ENCODE data around the gene STXBP5. TPM values are rescaled to one million over a fixed set of nuclear protein-coding genes. Genes with fewer than 3 reads are reported as not detected.

The STXBP5 gene
- total RNA-seq, 1 experiment from 2014 or later = 17.9 TPM

GRCh38 chr6:147194652-147195411 lies 9.4 kb upstream of the STXBP5 start:
- Histone ChIP-seq H3K4me1 (no peaks in the 10 kb centered on the region), H3K4me3 (ENCODE audit: low read depth, low read length) (no peak overlapping the region), H3K9me3 (no peaks in the 10 kb centered on the region), H3K36me3 (ENCODE audit: control insufficient read depth, insufficient read depth, low read length) (no peaks in the 10 kb centered on the region), H3K27me3 (replicated peaks; ENCODE audit: control insufficient read depth, insufficient read depth, low read length) (no peaks in the 10 kb centered on the region)
- POLR2A ChIA-PET = no interaction called here
- intact Hi-C loops (cut with micrococcal nuclease; ENCODE audit: unreplicated experiment) = no loop called here
- no TSS peak for BruUV-seq (replicated peaks)
- H3K36me3 Mint-ChIP-seq (ENCODE audit: insufficient read depth, unreplicated experiment) = no peaks in the 10 kb centered on the region
- no peak overlapping the region for H3K4me3 Mint-ChIP-seq (ENCODE audit: unreplicated experiment)
- H3K4me1 Mint-ChIP-seq (ENCODE audit: low read depth, unreplicated experiment) = no peaks in the 10 kb centered on the region
- CTCF ChIA-PET = no interaction called here
- DNase-seq = no peak
- H3K9me3 Mint-ChIP-seq (ENCODE audit: unreplicated experiment) = no peaks in the 10 kb centered on the region
- H3K27me3 Mint-ChIP-seq (ENCODE audit: insufficient read depth, unreplicated experiment) = no peaks in the 10 kb centered on the region
- H3K27ac Mint-ChIP-seq (ENCODE audit: unreplicated experiment) = no peak overlapping the region
- TF ChIP-seq CTCF (IDR thresholded peaks at IDR 0.05; ENCODE audit: insufficient read depth in 1 of 2, low read depth in 1 of 2, low read length in 1 of 2, severe bottlenecking in 1 of 2, unreplicated experiment in 1 of 2) = no peak

GRCh38 chr6:147195510-147195909 lies 8.7 kb upstream of the STXBP5 start:
- Histone ChIP-seq H3K4me1 (no peaks in the 10 kb centered on the region), H3K4me3 (ENCODE audit: low read depth, low read length) (no peak overlapping the region), H3K27me3 (replicated peaks; ENCODE audit: control insufficient read depth, insufficient read depth, low read length) (no peaks in the 10 kb centered on the region), H3K36me3 (ENCODE audit: control insufficient read depth, insufficient read depth, low read length) (no peaks in the 10 kb centered on the region), H3K9me3 (no peaks in the 10 kb centered on the region)
- CTCF ChIA-PET = no interaction called here
- Mint-ChIP-seq H3K4me3 (ENCODE audit: unreplicated experiment) (no peak overlapping the region), H3K27me3 (ENCODE audit: insufficient read depth, unreplicated experiment) (no peaks in the 10 kb centered on the region), H3K9me3 (ENCODE audit: unreplicated experiment) (no peaks in the 10 kb centered on the region), H3K4me1 (ENCODE audit: low read depth, unreplicated experiment) (no peaks in the 10 kb centered on the region), H3K36me3 (ENCODE audit: insufficient read depth, unreplicated experiment) (no peaks in the 10 kb centered on the region), H3K27ac (ENCODE audit: unreplicated experiment) (no peak overlapping the region)
- intact Hi-C loops (cut with micrococcal nuclease; ENCODE audit: unreplicated experiment) = no loop called here
- no peak for TF ChIP-seq CTCF (IDR thresholded peaks at IDR 0.05; ENCODE audit: insufficient read depth in 1 of 2, low read depth in 1 of 2, low read length in 1 of 2, severe bottlenecking in 1 of 2, unreplicated experiment in 1 of 2)
- no peak for DNase-seq
- BruUV-seq (replicated peaks) = no TSS peak
- POLR2A ChIA-PET = no interaction called here

GRCh38 chr6:147195987-147196386 lies 8.2 kb upstream of the STXBP5 start:
- TF ChIP-seq CTCF (IDR thresholded peaks at IDR 0.05; ENCODE audit: insufficient read depth in 1 of 2, low read depth in 1 of 2, low read length in 1 of 2, severe bottlenecking in 1 of 2, unreplicated experiment in 1 of 2) = no peak
- Mint-ChIP-seq H3K4me1 (ENCODE audit: low read depth, unreplicated experiment) (no peaks in the 10 kb centered on the region), H3K36me3 (ENCODE audit: insufficient read depth, unreplicated experiment) (no peaks in the 10 kb centered on the region), H3K9me3 (ENCODE audit: unreplicated experiment) (no peaks in the 10 kb centered on the region), H3K27me3 (ENCODE audit: insufficient read depth, unreplicated experiment) (no peaks in the 10 kb centered on the region), H3K27ac (ENCODE audit: unreplicated experiment) (no peak overlapping the region), H3K4me3 (ENCODE audit: unreplicated experiment) (no peak overlapping the region)
- BruUV-seq (replicated peaks) = no TSS peak
- intact Hi-C loops (cut with micrococcal nuclease; ENCODE audit: unreplicated experiment) = no loop called here
- H3K36me3 ChIP-seq (ENCODE audit: control insufficient read depth, insufficient read depth, low read length) = no peaks in the 10 kb centered on the region
- POLR2A ChIA-PET = no interaction called here
- H3K4me1 ChIP-seq = no peaks in the 10 kb centered on the region
- no peaks in the 10 kb centered on the region for H3K27me3 ChIP-seq (replicated peaks; ENCODE audit: control insufficient read depth, insufficient read depth, low read length)
- no peaks in the 10 kb centered on the region for H3K9me3 ChIP-seq
- no peak overlapping the region for H3K4me3 ChIP-seq (ENCODE audit: low read depth, low read length)
- CTCF ChIA-PET = no interaction called here
- no peak for DNase-seq

Measured in Caco-2 (cell line).